ENCODE data around the gene AP4S1.

GRCh38 chr14:31047503-31047902, 22.1 kb downstream of the AP4S1 start:
- no peak for TF ChIP-seq CTCF (IDR thresholded peaks at IDR 0.05; ENCODE audit: insufficient read depth, low read length, poor library complexity, severe bottlenecking)
- TF ChIP-seq EZH2phosphoT487 (conservative IDR thresholded peaks at IDR 0.05; ENCODE audit: low read length): no peak

Measured in SU-DHL-6 (cell line).